GM18907 (cell line): ENCODE results near the gene ETHE1.
"Not testable (repeated sequence)": the region's sequence is repeated elsewhere in the genome, so short reads cannot be mapped to it uniquely, and the experiment has no call there.

Experiments
- ATAC-seq: cut with Tn5 transposase; IDR thresholded peaks from one replicate; pipeline ENCODE4 v1.9.1; 2021; ENCODE audit warnings: mild to moderate bottlenecking, moderate library complexity; ENCODE audit not compliant: unreplicated experiment

The ETHE1 gene

DNA sequence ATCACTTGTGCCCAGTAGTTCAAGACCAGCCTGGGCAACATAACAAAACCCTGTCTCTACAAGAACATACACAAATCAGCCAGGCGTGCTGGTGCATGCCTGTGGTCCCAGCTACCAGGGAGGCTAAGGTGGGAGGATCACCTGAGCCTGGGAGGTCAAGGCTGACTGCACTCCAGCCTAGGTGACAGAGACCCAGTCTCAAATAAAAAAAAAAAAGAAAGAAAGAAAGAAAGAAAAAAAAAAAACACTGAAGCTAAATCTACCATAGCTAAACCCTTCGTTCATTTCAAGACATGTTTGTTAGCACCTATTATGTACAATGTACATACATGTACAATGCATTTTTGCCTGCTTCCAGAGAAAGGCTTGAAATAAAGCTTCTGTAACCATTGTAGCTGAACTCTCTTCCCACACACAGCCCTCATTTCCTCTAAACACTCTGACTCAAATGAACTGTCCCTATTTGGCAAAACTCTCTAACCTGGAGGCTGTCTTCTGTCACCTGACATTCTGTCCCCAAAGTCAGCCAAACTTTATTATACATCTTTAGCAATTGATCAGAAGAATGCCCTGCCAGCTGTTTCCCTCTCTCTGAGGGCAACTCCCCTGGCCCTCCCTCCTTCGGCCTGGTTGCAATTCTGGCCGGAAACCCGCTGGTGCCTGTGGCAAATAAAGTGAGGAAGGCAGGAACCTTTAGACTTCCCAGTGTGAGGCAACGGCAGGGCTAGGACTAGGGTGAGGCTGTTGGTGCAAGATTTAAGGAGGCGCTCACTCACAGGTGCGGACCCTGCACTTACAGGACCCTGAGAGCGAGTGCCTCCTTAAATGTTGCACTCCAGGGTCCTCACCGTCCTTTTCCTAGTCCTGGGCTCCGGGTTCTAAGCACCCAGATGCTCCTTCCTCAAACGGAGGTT, 1.8 kb downstream of the ETHE1 start:
- peak; percentile 43 for ATAC-seq

DNA sequence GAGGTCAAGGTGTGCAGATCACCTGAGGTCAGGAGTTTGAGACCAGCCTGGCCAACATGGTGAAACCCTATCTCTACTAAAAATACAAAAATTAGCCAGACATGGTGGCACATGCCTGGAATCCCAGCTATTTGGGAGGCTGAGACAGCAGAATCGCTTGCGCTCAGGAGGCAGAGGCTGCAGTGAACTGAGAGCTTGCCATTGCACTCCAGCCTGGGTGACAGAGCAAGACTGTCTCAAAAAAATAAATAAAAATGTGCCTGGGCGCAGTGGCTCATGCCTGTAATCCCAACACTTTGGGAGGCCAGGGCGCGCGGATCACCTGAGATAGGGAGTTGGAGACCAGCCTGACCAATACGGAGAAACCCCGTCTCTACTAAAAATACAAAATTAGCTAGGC, 3.3 kb downstream of the ETHE1 start:
- not testable (repeated sequence) for ATAC-seq

DNA sequence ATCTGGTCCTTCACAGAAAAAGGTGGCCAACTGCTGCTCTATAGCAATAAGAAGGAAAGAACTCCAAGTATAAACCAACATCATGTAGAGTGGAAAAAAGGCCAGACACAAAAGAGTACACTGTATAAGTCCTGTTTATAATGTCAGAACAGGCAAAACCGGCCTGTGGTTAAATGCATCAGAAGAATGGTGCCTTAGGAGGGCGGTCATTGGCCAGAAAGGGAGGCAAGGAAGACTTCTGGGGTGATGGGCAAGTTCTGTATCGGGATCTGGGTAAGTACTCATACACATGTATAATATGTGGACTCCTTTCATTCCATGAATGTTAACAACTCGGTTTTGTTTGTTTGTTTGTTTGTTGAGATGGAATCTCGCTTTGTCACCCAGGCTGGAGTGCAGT, 4.1 kb downstream of the ETHE1 start:
- no peak for ATAC-seq

- no peak for ATAC-seq
Measured at GRCh38 chr19:43519436-43520088, 7.4 kb downstream of the ETHE1 start.

DNA sequence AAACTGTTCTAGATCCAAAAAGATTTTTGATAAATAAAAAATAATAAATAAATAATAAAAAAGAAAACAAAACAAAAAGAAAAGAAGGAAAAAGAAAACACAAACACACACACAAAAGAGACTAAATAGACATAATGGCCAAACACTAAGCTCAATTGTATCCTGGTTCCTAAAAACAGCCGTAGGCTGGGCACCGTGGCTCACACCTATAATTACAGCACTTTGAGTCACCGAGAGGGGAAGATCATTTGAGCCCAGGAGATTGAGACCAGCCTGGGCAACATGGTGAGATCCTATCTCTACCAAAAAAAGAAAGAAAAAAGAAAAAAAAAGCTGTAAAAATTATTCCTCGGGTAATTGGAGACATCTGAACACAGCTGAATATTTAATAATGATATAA, 8.9 kb downstream of the ETHE1 start:
- no peak for ATAC-seq

DNA sequence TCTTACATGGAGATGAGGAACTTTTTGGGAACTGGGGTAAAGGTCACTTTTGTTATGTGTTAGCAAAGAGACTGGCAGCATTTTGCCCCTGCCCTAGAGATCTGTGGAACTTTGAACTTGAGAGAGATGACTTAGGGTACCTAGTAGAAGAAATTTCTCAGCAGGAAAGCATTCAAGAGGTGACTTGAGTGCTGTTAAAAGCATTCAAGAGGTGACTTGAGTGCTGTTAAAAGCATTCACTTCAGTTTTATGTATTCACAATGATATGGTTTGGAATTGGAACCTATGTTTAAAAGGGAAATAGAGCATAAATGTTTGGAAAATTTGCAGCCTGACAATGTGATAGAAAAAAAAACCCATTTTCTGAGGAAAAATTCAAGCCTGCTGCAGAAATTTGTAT, 14.6 kb downstream of the ETHE1 start:
- ATAC-seq: not testable (repeated sequence)

DNA sequence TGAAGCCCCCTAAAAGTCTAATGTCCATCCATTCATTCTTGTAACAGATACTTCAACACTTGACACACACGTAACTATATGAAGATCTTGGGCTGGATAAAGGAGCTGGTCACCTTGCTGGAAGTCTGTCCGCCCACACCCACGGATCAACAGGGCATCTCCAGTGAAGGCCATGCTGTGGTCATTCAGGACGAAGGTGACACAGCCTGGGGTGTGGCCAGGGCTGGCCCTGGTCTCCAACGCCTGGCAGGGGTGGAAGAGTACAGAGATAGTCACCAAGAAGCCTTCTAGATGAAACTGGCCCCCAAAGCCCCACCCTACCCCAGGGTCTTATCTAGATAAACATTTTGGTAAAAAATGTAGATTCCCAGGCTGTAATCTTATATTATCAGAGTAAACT, 15.7 kb downstream of the ETHE1 start:
- no peak for ATAC-seq

- ATAC-seq: no peak
Measured at GRCh38 chr19:43510713-43511112, 16.3 kb downstream of the ETHE1 start.

GRCh38 chr19:43507880-43508279, 19.1 kb downstream of the ETHE1 start:
- no peak for ATAC-seq

DNA sequence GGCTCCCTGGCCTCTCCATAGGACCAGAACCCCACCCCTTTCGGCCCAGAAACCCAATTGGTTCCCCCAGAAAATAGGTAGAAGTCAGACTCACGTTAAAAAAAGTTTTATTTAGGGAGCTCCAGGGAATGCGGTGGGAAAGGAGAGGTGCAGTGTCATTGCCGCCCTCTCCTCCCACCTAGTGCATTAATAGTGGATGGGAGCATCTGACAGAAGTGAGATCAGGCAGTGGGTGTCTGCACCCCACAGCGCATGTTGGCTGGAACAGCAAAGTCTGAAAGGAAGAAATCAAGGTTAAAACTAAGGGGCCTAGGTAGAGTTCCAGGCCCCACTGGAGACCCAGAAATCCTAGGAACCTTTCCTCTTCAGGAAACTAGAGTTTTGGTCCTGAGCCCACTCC, 20.4 kb downstream of the ETHE1 start:
- ATAC-seq: no peak

DNA sequence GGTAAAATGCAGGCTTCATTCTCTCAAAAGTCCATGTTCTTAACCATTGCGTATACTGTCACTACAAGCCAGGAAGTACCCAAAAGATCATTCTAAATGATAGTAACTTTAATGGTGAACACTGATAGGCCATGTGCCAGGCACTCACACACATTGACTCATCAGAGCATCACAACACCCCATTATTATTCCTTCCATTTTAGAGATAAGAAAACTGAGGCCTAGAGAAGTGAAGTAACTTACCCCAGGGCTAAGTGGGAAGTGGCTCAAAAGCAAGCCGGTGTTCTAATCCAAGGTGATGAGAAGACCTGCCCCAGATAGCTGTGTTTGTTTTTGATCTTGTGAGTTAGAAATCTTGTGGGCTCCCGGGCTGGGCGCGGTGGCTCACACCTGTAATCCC, 21.1 kb downstream of the ETHE1 start:
- no peak for ATAC-seq

DNA sequence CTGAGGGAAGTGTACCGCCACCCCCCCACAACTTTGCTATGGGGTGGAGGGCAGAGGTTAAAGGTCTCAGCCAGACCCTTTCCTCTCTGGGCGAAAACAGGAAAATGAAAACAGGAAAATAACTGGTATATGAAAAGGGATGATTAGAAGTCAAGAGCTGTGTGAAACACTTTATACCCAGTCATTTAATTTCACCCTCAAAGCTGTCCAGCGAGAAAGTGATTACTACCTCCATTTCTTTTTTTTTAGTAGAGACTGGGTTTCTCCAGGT, 21.9 kb downstream of the ETHE1 start:
- no peak for ATAC-seq

DNA sequence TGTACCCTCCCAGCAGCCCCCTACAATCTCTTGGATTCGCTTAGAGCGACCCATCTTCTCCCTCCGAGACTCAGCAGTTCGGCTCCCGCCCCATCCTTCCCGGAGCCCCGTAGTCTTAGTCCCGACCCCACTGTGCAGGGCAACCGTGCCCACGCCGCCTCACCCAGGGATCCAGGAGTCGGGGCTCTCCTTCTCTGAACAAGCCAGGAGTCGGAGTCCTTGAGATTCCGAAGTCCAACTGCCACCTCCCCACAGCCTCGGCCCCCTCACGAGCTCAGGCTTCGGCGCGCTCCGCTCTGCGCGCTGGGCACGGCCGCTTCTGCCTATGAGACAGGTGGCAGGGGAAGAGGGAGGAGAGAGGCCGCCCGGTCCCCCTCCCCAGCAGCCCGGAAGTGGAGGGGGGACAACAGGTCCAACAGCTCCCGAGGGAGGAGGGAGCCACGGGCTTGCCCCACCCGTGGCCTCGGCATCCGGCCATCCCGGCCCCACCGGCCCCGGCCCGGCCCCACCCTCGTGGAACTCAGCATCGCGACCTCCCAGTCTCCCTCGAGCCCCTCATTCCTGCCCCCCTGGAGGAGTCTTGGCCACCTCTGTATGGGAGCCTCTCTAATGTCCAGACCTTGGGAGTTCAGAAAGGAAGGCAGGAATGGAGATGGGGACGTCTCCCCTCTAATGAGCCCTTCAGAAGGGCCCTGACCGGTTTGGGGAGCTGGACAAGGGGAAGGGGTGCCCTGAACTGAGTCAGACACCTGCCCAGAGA, 22.4 kb downstream of the ETHE1 start, which contains the start of gene PHLDB3:
PHLDB3 (minus strand) TSS at position 321 of the 760 bp plus-strand sequence. CDS start 628 bp downstream, outside the sequence.
- ATAC-seq: peak; percentile 21

DNA sequence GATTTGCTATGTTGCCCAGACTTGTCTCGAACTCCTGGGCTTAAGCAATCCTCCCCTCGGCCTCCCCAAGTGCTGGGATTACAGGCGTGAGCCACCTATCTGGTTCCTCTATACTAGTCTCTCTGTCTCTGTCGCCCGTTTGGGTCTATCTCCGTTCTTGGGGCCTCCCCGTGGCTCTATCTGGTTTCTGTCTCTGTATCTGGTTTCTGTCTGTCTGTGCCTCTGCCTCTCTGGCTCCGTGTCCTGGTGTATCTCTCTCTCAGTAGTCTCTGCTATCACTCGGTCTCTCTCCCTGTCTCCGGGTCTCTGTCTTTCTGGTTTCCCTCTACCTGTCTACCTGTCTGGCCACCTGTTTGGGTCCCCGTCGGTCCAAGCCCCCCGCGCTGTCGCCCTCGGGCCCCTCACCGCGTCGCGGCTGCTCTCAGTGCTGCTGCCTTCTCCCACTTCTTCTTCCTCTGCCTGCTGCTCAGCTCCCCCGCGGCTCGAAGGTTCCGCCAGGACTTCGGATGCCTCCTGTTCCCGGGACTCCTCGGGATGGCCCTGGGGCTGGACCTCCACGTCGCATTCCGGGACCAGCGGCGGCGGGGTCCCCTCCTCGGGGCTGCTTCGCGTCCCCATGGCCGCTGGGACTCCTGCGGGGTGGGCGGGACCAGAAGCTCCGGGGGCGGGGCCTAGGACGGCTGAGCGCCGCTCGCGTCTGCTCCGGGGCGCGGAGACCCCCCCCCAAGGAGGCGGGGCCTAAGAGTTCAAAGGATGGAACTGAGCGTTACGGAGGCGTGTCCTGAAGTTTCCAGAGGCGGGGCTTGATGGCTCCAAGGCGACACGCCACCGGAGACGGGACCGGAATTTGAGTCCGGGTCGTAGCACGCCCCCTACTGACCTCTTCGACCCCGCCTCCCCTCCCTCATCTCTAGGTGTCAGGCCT, 23.2 kb downstream of the ETHE1 start:
- ATAC-seq: peak; percentile 87

DNA sequence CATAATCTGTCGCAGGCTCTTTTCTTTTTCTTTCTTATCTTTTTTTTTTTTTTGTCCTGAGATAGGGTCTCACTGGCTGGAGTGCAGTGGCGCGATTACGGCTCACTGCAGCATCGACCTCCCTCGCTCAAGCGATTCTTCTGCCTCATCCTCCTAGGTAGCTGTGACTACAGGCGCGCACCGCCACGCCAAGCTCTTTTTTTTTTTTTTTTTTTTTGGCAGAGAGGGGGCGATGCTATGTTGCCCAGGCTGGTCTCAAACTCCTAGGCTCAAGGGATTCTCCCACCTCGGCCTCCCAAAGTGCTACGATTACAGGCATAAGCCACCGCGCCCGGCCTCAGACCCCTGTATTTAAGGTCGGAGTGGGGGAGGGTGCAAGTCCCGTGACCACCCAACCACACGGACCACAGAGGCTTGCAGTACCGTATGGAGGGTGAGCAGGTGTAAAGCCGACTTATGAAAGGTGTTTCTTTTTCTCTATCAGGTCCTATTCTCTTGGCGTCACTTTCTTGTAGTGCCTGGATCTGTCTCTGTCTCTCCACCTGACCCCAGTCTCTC, 24.5 kb downstream of the ETHE1 start:
- ATAC-seq: no peak

DNA sequence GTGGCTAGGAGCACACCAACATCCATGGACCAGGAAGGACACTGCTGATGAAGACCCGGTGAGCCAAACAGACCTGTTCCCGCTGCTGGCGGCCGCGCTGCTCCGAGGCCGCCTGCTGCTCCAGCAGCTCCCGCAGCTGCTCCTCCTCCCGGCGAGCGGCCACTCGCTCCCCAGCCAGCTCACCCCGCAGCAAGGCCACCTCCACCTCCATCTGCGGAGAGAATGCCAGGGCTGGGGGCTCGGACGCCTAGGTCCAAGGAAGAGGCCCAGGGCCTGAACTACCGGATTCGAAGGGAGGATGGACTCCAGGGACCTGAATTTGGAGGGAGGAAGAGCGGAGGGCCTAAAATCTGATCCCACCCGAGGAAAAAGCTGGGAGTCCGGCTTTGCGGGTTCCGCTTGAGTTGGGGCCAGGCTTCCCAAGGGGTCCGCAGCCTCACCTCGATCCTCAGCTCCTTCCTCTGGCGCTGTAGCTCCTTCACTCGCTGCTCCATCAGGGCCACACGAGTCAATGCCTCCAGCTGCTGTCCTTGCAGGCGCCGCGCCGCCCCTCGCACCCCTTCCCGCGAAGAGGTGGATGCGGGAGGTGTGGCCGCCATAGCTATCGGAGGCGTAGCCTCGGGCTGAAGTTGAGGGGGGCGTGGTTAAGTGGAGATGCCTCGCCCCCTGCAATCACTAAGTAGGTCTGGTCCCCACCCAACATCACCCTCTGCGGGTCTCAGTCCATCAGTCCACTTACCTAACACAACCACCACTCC, 25.2 kb downstream of the ETHE1 start:
- ATAC-seq: no peak

- ATAC-seq: no peak
Measured at GRCh38 chr19:43499042-43499441, 28.0 kb downstream of the ETHE1 start.

- ATAC-seq: no peak
Measured at GRCh38 chr19:43498233-43498842, 28.7 kb downstream of the ETHE1 start.

DNA sequence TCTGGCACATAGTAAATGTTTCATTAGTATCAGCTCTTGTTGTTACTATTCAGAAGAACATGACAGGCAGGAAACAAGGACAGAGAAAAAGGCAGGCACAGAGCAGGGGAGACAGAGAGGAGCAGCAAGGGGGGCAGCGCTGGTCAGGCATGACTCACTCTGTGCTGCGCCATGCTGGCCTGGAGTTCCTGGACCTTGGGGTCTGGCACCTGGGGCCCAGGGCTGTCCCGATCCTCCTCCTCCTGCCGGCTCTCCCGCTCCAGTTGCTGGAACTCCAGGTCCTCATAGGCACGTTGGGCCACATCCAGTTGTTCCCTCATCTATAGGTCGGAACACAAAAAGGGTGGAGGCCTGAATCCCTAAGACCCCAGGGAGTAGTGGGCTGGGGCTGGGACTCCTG, 30.0 kb downstream of the ETHE1 start:
- ATAC-seq: no peak
